HG03432 (cell line): Measurements from ENCODE around the gene TP53I13.
A peak's percentile ranks its signal among the peaks of the same experiment; 100 is the strongest.
"Not testable (repeated sequence)": the region's sequence is repeated elsewhere in the genome, so short reads cannot be mapped to it uniquely, and the experiment has no call there.

Experiments
- ATAC-seq: cut with Tn5 transposase; IDR thresholded peaks from one replicate; pipeline ENCODE4 v1.9.1; 2021; ENCODE audit warnings: mild to moderate bottlenecking, moderate library complexity; ENCODE audit not compliant: unreplicated experiment

TP53I13 gene

DNA sequence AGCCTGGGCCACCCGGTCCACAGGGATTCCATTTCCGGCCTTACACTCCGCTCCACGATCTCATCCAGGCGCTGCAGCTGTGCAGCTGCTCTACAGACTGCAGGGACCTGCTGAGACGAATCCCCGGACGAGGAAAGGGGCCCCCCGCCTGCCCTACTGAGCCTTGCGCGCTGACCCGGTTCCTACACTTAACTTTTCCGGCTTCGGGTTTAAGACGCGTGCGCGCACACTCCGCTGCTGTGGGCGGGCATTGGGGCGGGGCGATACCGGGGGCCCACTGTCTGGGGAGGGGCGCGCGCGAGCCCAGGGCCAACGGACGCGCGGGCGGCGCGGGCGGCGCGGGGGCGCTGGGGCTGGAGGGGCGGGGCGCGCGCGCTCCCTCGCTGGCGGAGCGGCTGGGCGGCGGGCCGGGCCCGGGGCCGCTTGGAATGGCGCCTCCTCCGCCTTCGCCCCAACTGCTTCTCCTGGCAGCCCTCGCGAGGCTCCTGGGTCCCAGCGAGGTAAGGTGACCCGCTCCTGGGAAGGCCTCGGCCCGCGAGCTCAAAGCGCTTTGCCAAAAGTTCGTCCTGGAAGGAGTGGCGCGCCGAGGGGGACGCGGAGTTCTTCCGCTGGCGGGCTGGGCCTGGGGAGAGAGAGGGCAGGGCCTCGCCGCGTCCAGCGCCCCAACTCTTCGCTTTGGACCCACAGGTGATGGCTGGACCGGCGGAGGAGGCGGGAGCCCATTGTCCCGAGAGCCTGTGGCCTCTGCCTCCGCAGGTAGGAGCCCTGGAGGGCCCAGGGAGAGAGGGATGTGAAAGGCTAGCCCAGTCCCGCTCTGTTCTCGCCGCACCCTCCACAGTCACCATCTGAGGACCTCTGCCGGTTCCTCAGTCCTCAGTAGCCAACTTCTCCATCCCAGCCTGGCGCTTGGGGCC lies at the start of gene TP53I13:
Gene TP53I13, plus strand, starts transcription at position 371 of the 914 bp plus-strand sequence. Its CDS starts 58 bp downstream, at position 429.
- ATAC-seq: peak; percentile 51

- no peak for ATAC-seq
These were observed 43.8 kb upstream of the TP53I13 start for GRCh38 chr17:29524692-29525091.

DNA sequence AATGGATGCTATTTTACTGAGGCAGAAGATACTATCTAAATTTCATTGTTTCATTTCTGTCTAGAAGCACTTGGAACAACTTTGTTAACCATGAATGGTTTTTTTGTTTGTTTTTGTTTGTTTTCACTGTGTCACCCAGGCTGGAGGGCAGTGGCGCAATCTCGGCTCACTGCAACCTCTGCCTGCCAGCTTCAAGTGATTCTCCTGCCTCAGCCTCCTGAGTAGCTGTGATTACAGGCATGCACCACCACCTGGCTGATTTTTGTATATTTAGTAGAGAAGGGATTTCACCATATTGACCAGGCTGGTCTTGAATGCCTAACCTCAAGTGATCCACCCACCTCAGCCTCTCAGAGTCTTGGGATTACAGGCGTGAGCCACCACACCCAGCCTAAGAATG lies 42.2 kb upstream of the TP53I13 start:
- no peak for ATAC-seq

DNA sequence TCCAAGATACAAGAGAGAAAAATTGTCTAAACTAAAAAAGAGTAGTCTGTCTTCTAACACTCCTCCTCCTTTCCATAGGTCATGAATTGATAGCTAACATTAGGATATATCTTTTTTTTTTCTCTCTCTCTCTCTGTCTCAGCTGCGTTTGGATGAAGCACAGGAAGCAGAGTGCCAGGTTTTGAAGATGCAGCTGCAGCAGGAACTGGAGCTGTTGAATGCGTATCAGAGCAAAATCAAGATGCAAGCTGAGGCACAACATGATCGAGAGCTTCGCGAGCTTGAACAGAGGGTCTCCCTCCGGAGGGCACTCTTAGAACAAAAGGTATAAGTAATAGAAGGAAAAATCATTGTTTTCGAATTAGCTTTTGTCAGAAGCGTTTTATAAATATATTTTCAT lies 34.5 kb upstream of the TP53I13 start:
- ATAC-seq: no peak

DNA sequence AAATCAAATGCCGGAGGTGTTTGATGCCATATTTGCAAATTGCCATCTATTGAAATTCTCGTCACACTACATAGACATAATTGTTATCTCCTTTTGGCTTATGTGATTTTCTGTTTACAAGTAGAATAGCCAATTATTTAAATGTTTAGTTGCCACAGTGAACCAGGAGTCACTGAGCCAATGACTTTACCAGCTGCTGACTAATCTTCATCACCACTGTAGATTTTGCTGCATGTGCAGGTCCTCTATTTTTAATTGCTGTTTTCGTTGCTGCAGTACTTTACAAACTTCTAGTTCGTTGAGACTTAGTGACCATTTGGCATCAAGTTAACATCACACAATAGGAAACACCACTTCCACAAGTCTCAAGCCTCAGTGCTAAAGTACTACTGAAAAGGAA lies 24.4 kb upstream of the TP53I13 start:
- no peak for ATAC-seq

- ATAC-seq: no peak
These were observed 22.4 kb upstream of the TP53I13 start for GRCh38 chr17:29546085-29546484.

DNA sequence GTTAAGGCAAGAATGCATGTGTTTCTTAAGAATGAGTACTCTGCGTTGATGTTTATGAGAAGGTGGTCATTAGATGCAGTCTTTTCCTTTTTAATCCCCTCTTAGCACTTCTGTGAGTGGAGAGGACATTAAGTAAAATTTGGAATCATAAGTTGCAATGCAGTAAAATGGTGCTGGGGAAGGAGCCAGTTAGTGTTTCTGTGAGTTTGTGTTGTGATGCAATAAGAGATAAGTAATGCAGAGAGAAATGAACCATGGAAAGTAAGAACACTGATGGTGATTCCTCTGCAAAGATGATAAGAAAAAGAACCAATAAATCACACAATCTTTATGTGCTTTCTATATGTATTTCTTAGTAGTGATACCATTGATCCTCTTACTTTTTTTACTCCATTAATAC lies 21.7 kb upstream of the TP53I13 start:
- ATAC-seq: no peak

GRCh38 chr17:29549177-29549923 lies 19.2 kb upstream of the TP53I13 start:
- no peak for ATAC-seq

DNA sequence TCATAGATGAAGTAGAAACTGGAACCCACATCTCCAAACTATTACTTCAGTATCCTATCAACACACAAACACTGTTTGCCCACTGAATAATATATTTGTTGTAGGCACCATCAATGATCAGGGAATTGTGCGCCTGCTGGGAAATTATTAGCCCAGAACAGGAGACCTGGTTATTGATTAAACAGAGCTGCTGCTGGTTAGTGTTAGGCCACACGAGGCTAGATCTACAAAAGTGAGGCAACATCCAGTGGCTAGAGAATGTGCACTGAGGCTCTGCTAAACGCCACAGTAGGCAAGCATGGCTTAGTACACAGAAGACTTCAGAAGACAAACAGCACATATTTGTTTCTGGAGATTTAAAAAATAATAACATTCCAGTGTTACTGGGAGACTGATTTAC lies 12.7 kb upstream of the TP53I13 start:
- ATAC-seq: no peak

GRCh38 chr17:29557085-29557738 lies 11.3 kb upstream of the TP53I13 start:
- ATAC-seq: no peak

- ATAC-seq: no peak
These were observed 10.8 kb upstream of the TP53I13 start for GRCh38 chr17:29557739-29558116.

GRCh38 chr17:29558139-29558538 lies 10.4 kb upstream of the TP53I13 start:
- ATAC-seq: not testable (repeated sequence)

DNA sequence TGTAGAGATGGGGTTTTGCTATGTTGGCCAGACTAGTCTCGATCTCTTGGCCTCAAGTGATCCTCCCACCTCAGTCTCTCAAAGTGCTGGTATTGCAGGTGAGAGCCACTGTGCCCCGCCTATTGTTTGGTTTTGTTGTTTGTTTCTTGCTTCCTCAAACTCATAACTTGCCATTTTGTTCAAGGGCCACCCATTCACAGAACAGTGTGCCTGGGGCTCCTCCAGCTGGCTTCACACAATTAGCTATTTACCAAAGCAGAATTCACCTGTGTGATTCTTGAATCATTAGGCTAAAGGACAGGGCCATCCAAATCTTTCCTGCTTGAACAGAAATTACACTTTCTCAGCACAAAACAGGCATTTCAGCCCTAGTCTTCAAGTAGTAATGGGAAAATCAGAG lies 8.9 kb upstream of the TP53I13 start:
- no peak for ATAC-seq

- no peak for ATAC-seq
These were observed 8.2 kb upstream of the TP53I13 start for GRCh38 chr17:29560316-29560715.

- ATAC-seq: no peak
These were observed 6.7 kb upstream of the TP53I13 start for GRCh38 chr17:29561554-29562517.

- ATAC-seq: no peak
These were observed 5.9 kb upstream of the TP53I13 start for GRCh38 chr17:29562615-29563014.

DNA sequence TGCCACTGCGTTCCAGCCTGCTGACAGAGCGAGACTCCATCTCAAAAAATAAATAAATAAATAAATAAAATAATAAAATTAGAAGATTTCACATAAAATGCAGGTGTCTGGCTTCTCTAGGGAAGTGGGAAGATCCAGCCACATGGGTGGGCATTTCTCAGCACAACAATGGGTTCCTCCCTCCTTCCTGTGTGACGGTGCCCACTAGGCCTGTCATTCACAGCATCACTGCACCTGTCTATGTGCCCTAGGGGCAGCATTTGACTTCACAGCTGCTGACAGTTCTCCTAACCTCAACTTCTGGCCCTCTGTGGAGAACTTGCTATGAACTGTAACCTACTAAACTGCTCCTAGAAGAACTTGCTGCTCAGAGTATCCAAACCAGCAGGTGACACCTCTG lies 4.7 kb upstream of the TP53I13 start:
- ATAC-seq: no peak

DNA sequence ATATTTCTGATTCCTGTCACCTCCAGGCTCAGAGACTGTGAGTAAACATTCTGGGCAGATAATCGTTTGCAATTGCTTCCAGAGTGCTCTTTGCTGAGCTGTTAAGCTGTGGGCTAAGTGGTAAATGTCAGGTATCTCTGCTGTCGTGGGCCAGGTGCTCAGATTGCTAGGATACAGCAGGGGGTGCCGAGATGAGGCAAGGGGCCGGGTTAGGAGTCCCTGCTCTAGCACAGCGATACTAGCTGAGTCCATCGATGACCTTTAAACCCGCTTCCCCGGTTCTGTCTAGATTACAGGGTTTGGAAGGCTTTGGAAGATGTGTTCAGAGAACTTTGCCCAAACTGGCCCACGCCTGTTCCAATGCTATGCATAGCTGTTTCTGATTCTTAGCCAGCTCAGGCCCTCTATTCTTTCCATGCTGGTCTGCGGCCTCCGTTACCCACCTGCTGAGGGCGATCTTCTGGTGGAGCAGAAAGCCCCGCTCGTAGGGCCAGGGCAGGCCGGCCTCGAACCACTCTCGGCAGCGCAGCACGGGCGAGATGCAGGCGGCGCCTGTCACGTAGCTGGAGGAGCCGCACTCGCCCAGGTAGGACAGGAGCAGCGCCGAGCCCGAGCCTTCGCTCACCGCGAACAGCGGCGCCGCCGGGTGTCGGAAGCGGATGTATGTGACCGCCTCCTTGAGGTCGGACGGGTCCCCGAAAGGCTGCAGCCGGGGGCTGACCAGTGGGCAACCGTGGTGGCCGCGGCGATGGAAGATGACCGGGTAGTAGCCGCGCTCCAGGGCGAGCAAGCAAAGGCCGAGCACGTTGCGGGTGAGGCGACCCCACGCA lies 2.6 kb upstream of the TP53I13 start:
- peak; percentile 26 for ATAC-seq

DNA sequence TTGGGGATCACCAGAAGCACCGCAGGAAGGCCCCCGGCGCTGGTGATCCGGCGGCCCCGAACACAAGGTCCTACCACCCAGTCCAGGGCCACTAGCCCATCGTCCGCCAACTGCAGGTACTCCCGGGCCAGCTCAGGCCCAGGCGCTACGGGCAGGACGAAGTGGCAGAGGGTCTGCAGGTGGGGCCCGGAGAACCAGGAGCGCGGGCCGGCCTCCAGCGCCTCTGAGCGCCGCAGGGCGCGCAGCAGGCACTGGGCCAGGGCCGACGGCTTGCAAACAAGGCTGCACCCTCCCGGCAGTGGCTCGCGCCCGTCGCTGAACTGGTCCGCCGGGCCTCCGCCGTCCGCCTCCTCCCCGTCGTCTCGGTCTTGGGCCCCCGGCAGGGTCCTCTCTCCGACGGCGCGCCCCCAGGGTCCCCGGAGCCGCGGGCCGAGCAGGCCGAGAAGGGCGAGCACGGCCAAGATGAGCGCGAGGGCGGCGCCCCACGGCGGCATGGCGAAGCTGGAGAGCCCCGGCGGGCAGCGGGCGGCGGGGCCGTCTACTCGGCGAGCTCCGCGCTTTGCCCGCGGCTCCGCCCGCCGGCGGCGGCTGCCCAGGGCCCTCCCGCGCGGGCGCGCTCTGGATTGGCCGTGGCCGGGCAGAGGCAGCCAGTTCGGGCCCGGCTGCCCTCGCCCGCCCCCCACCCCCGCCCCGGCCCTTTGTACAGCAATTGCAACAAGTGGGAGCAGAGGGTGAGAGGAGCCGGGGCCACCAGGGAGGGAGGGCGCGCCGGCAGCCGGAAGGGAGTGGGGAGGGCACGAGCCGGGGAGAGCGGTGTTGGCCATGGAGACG lies 1.8 kb upstream of the TP53I13 start, which contains the start of gene ABHD15:
Gene ABHD15, minus strand, starts transcription at position 565 of the 831 bp plus-strand sequence. Its CDS starts 71 bp downstream, at position 494.
- ATAC-seq: peak; percentile 25
